Hematopoietic multipotent progenitor cell treated with erythropoietin and hydrocortisone succinate and interleukin-3 and kit ligand, for 6 days (in vitro differentiated cells): Measurements from ENCODE around the gene LHX4.
A peak's percentile ranks its signal among the peaks of the same experiment; 100 is the strongest.

Experiments
- DNase-seq: peaks from one replicate; pipeline ENCODE4 v3.0.0-alpha.2; 2015

LHX4 gene

DNA sequence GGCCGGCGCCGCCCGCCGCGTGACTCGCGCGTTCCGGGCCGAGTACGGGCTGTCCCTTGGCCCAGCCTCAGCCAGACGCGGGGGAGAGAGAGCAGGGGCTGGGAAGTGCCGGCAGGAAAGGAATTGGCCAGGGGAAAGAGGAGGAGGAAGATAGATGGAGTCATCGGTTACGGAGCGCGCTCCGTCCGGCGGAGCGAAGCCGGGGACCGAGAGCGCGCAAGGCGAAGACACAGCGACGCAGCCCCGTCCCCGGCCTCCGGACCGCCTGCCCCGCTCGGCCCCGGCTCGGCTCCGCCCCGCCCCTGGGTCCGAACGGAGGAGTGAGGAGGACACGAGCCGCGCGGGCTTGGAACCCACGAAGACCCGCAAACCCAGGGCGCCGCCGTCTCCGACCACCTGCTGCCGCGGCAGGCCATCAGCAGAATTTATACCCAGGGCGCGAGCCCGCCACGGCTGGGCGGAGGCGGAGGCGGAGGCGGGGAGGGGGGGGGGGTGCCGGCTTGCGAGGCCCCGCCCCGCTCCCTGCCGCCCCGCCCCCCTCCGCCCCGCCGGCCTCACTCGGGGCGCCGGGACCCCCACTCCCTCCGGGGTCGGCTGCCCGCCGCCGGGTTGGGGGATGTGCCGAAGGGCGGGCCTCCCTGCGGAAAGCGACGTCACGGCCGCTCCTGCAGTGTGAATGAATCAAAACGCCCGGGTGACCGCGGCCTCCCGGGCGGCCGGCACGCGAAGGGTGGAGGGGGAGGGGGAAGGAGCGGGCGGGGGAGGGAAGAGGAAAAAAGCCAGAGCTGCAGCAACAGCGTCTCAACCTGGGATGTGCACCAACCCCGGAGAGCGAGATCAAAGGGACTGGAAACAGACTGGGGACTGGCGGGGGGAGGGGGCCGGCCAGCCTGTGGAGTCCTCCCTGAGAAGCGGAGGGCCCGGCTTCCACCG, at the start of gene LHX4:
Gene LHX4 (plus strand): TSS at position 782 of the 933 bp plus-strand sequence. CDS start 266 bp downstream, outside the sequence.
- peak; percentile 46 for DNase-seq

- peak; percentile 62 for DNase-seq
These were observed 49.0 kb upstream of the LHX4 start for GRCh38 chr1:180181048-180181447.

GRCh38 chr1:180181996-180182642, 47.9 kb upstream of the LHX4 start:
- no peak for DNase-seq

GRCh38 chr1:180182643-180183311, 47.3 kb upstream of the LHX4 start:
- DNase-seq, result no peak

GRCh38 chr1:180183426-180183825, 46.6 kb upstream of the LHX4 start:
- no peak for DNase-seq

GRCh38 chr1:180184041-180184440, 46.0 kb upstream of the LHX4 start:
- DNase-seq, result no peak

DNA sequence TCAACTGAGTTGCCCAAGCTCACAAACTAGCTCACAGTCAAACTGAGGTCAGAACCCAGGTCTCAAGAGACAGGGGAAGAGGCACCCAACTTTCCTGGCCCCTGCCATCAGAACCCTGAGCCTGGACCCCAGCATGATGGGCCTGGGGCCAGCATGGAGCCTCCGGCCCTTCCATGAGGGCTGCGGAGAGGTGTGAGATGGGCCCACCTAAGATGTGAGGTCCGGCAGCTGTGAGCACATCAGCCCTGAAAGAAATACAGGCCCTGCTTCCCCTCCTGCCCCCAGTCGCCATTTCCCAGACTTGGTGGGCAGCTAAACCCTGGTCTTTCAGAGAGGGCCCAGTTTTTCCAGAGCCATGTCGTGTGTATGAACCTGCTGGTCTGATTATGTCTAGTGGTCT, 44.8 kb upstream of the LHX4 start:
- DNase-seq, result no peak

DNA sequence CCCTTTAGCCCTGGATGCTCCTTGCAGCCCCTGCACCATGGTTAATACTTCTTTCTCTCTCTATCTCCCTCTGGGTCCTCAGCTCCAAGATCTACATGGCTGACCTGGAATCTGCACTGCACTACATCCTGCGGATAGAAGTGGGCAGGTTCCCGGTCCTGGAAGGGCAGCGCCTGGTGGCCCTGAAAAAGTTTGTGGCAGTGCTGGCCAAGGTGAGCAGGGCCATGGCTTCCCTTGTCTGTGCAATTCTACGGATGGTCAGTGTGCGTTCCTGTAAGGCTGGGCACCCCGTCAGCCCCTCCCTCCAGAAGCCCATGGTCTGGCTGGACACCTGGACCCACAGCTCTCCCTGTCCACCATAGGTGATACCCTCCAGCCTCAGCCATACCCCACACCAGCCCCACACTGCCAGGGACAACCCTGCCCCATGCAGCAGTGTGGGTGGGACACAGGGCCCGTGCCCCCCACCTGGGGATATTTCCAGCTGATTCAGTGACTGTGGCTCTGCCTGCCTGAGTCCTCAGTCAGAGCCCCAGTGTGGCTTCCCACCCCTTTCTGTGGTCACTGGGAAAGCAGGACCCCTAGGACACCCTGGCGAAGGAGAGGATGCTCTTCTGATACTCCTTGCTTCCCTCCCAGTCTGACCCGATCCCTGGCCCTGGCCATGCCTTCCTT, 44.0 kb upstream of the LHX4 start:
- no peak for DNase-seq

- no peak for DNase-seq
These were observed 43.2 kb upstream of the LHX4 start for GRCh38 chr1:180186831-180187230.

DNA sequence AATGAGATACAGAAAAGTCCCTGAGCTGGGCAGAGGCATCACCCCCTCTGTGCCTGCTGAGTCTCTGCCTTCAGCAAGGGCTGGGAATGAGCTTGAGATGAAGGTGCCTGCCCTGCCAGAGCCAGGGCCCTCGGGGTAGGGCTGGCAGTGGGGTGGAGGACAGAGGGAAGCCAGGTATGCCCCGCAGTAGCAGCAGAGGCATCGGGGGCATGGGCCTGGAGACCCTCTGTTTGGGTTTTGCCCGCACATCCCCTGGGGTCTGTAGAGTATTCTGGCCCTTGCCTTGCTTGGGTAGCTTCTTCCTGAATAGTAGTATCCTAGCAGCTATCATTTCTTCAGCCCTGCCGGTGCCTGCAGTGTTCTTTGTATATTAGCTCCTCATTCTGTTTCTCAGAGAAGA, 42.4 kb upstream of the LHX4 start:
- DNase-seq, result no peak

DNA sequence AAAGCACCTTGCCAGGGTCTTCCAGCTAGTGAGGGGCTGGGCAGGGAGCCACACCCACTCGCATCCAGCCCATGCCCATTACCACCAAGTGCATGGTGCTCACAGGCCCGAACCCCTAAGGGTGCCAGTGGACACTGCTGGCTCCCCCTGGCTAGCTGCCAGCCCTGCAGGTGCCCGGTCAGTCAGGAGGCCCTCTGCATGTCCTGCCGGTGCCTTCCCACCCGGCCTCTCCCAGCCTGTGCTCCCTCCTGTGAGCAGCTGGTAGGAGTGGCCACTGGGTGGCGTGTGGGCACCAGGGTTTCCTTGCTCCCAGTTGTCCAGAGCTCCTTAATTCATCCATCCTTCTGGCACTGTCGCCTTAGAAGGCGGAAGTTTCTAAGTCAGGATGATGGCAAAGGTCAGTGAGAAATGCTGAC, 42.0 kb upstream of the LHX4 start:
- peak; percentile 66 for DNase-seq

- DNase-seq, result peak; percentile 42
These were observed 41.3 kb upstream of the LHX4 start for GRCh38 chr1:180188684-180189175.

DNA sequence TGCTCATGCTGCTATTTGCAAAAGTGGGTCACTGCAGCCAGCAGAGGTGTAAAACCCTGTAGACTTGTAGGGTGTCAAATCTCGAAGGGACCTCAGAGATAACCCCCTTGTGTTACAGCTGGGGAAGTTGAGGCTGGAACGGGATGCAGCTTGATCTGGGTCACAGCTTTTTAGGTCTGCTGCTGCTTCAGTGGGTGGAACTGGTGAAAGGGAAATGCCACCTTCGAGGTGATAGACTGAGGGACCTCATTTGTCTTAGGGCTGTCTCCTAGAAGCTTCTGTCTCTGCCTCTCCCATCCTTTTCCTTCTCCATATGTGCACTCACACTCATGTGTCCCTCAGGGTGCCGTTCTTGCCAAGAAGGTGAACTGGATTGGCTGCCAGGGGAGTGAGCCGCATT, 40.0 kb upstream of the LHX4 start:
- DNase-seq, result no peak

DNA sequence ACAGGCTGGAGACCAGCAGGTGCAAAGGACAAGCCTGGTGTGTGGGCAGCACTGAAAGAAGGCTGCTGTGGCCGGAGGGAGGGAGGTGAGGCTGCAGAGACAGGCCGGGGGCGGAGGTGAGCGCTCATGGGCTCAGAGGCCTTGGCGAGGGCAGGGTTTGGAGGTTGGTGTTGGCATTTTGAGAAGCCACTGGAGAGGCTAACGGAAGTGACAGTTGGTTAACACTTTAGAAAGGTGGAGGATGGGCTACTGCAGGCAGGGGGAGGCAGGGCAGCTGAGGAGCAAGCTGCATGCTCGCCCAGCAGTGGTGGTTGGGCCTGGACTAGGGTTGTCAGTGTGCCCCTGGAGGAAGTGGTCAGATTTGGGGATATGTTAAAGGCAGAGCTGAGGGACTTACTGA, 37.9 kb upstream of the LHX4 start:
- DNase-seq, result peak; percentile 16

GRCh38 chr1:180193141-180194047, 36.7 kb upstream of the LHX4 start:
- DNase-seq, result no peak

DNA sequence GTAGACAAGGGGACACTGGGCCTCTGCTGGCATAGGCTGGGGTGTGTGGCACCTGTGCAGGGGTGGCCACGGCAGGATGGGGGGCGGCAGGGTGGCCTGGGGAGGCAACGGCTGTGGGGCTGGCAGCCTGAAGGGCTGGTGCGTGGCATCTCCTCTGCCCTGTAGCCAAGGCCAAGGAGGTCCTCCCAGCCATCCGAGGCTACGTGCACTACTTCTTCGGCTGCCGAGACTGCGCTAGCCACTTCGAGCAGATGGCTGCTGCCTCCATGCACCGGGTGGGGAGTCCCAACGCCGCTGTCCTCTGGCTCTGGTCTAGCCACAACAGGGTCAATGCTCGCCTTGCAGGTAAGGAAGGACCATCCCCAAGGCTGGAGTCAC, 36.0 kb upstream of the LHX4 start:
- no peak for DNase-seq

DNA sequence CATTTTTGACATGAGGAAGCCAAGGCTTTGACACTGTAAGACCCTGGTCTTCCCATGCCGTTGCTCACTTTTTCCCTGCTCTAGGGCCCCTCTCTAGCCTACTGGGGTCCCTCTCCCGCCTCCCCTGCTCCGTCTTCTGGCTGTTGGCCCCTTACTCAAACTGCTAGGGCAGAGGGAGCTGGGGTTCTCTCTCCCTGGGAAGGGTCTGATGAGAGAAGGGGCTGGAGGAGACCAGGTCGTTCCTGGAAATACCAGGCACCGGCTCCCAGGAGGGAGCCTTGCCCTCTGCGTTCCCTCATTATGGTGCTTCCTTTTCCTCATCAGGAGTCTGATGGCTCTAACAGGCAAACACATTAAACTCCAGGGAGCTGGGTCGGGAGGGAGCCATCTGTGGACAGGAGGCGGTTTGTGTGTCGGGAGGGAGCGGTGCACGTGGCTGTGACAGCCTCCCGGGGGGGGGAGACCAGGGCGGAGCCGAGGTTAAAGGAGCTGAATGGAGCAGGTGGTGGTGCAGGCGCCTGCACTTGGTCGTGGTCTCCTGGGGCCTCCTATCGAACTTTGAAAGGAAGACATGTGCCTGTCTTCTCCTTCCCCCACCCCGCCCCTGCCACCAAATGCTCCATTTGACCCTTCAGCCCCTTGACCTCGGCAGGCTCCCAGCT, 35.4 kb upstream of the LHX4 start:
- peak; percentile 41 for DNase-seq

GRCh38 chr1:180195401-180195800, 34.7 kb upstream of the LHX4 start:
- DNase-seq, result no peak

DNA sequence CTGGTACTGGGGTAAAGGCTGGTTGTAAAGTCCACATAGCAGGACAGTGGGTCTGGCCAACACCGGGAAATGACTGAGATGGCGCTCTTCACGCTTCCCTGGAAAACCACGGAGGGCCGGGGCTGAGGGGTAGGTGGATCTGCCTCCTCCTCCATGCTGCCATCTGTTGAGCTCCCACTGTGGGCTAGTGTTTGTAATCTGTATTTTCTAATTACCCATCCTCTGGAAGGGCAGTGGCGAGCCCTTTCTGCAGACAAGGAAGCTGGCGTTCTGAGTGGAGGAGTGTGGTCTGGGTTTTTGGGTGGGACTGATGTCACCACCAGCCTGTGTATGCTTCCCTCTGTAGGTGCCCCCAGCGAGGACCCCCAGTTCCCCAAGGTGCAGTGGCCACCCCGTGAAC, 34.1 kb upstream of the LHX4 start:
- no peak for DNase-seq

- DNase-seq, result no peak
These were observed 33.5 kb upstream of the LHX4 start for GRCh38 chr1:180196436-180197003.

DNA sequence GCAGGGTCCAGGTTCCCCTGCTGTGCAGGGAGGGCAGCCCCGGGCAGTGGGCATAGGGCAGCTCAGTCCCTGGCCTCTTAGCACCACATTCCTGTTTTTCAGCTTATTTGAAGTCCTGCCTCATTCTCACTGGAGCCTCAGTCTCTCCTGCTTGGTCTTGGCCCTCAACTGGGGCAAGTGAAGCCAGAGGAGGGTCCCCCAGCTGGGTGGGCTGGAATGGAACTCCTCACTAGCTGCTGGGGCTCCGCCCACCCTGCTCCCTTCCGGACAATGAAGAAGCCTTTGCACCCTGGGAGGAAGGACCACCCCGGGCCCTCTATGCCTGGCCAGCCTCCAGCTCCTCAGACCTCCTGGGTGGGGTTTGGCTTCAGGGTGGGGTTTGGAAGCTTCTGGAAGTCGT, 32.8 kb upstream of the LHX4 start:
- DNase-seq, result no peak
